Spinal cord (tissue), 4 donors: ENCODE data around the gene PRAME. TPM values are rescaled to one million over a fixed set of nuclear protein-coding genes. Genes with fewer than 3 reads are reported as not detected.

Source experiments
- polyA plus RNA-seq, 2 donors: library from polyadenylated mRNA; unstranded; fragments of 120-200 nt; gene quantifications; one replicate each; pipeline ENCODE4 v1.2.1, GENCODE V29; 2013; ENCODE audit not compliant: insufficient read length in 2 of 2
- small RNA-seq: library from RNA; depleted of rRNA; stranded (forward); fragments of <200 nt; gene quantifications from one replicate; pipeline ENCODE3, GENCODE V24; 2014; ENCODE audit warnings: low replicate concordance
- total RNA-seq, 2 donors: library from RNA; depleted of rRNA in 1 of 2; stranded (reverse); fragments of 120-200 nt in 1 of 2; fragments of >200 nt in 1 of 2; gene quantifications; one replicate each; pipeline versions ENCODE4 v1.2.3 to v1.2.4, GENCODE V29; 2013 to 2014

Gene PRAME
- total and polyA plus RNA-seq, 4 donors: 0.17 to 0.30 TPM; not detected in 2

Small RNAs within 50 kb of the gene (small RNA-seq; reads per million reads assigned to genes)
- not detected for gene IGLV2-34

Other genes with a start within 250 kb of the PRAME start
- 1 to 10 TPM; 3.4 to 5.0 TPM for gene ZNF280B, start 50.5 kb downstream of the PRAME start, total RNA-seq
- gene ZNF280B, start 50.5 kb downstream of the PRAME start, polyA plus RNA-seq: 1 to 10 TPM; 4.0 to 4.6 TPM
- under 1 TPM; 0.10 to 0.50 TPM for gene ZNF280A, start 39.0 kb downstream of the PRAME start, total RNA-seq
- under 1 TPM in 1 of 2 donors, not detected in 1; 0.18 TPM for gene ZNF280A, start 39.0 kb downstream of the PRAME start, polyA plus RNA-seq
- not detected for gene GGTLC2, start 85.3 kb upstream of the PRAME start, total RNA-seq
- under 1 TPM in 1 of 2 donors, not detected in 1; 0.63 TPM for gene GGTLC2, start 85.3 kb upstream of the PRAME start, polyA plus RNA-seq